ENCODE data around the gene NR6A1. TPM values are rescaled to one million over a fixed set of nuclear protein-coding genes. Genes with fewer than 3 reads are reported as not detected.

Gene NR6A1
- total and polyA plus RNA-seq, 2 experiments from 2014 or later, result 44.2 to 139 TPM

DNA sequence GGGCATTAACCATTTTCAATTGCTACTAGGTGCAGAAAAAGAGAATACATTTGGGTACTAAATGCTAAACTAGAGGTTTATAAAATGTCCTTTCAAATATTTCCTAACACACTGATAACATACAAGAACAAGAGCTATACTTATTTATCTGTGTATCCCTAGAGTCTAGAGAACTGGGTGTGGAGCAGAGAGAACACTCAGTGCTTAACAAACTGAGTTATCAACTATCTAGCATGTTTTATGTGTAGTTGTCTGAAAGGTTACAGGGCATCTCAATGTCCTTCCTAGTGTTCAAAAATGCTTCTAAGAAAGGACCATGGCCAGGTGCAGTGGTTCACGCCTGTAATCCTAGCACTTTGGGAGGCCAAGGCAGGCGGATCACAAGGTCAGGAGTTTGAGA is 40.3 kb downstream of the NR6A1 start (continued):
- TF ChIP-seq CTCF (conservative IDR thresholded peaks at IDR 0.05; ENCODE audit: low read depth in 2 of 2) (no peak), EZH2phosphoT487 (IDR thresholded peaks at IDR 0.05; ENCODE audit: unreplicated experiment) (no peak)
- TF ChIP-seq, protein P1, sequence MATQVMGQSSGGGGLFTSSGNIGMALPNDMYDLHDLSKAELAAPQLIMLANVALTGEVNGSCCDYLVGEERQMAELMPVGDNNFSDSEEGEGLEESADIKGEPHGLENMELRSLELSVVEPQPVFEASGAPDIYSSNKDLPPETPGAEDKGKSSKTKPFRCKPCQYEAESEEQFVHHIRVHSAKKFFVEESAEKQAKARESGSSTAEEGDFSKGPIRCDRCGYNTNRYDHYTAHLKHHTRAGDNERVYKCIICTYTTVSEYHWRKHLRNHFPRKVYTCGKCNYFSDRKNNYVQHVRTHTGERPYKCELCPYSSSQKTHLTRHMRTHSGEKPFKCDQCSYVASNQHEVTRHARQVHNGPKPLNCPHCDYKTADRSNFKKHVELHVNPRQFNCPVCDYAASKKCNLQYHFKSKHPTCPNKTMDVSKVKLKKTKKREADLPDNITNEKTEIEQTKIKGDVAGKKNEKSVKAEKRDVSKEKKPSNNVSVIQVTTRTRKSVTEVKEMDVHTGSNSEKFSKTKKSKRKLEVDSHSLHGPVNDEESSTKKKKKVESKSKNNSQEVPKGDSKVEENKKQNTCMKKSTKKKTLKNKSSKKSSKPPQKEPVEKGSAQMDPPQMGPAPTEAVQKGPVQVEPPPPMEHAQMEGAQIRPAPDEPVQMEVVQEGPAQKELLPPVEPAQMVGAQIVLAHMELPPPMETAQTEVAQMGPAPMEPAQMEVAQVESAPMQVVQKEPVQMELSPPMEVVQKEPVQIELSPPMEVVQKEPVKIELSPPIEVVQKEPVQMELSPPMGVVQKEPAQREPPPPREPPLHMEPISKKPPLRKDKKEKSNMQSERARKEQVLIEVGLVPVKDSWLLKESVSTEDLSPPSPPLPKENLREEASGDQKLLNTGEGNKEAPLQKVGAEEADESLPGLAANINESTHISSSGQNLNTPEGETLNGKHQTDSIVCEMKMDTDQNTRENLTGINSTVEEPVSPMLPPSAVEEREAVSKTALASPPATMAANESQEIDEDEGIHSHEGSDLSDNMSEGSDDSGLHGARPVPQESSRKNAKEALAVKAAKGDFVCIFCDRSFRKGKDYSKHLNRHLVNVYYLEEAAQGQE (IDR thresholded peaks at IDR 0.05; ENCODE audit: unreplicated experiment), result no peak

- Histone ChIP-seq H3K4me1 (ENCODE audit: insufficient read depth) (no peaks in the 10 kb centered on the region), H3K79me2 (replicated peaks; ENCODE audit: insufficient read depth) (0 out of 2 replicates have a peak, but pooled peaks cover 14% of the 10 kb centered on the region), H3K27ac (ENCODE audit: low read depth) (no peak overlapping the region), H3K9me2 (ENCODE audit: insufficient read depth) (no peaks in the 10 kb centered on the region), H3F3A (replicated peaks; ENCODE audit: low read depth) (no peaks in the 10 kb centered on the region), H2AFZ (no peak overlapping the region), H3K4me3 (no peak overlapping the region), H3K36me3 (ENCODE audit: insufficient read depth) (no peaks in the 10 kb centered on the region), H3K4me2 (no peak overlapping the region), H3K27me3 (ENCODE audit: insufficient read depth) (no peaks in the 10 kb centered on the region), H4K20me1 (replicated peaks; ENCODE audit: insufficient read depth) (peaks cover 4% of the 10 kb centered on the region; the same call in 1 of the 2 replicates)
- Mint-ChIP-seq H3K4me3 (no peak overlapping the region), H3K27ac (peak overlapping the region; percentile 6; the same call in 1 of the 2 replicates), H3K9me3 (no peaks in the 10 kb centered on the region), H3K27me3 (ENCODE audit: insufficient read depth, low read depth, poor library complexity) (peaks cover 3% of the 10 kb centered on the region), H3K4me1 (peaks cover 22% of the 10 kb centered on the region), H3K36me3 (ENCODE audit: low read depth) (peaks cover 24% of the 10 kb centered on the region)
- ATAC-seq (no peak), DNase-seq (ENCODE audit: low spot score) (no peak)
- no peak for TF ChIP-seq NANOG (IDR thresholded peaks at IDR 0.05; ENCODE audit: borderline replicate concordance)
Measured at GRCh38 chr9:124726886-124727285, 44.2 kb downstream of the NR6A1 start.

- H3K4me3 Mint-ChIP-seq, result no peak overlapping the region
- no peaks in the 10 kb centered on the region for H3F3A ChIP-seq (replicated peaks; ENCODE audit: low read depth)
- DNase-seq (ENCODE audit: low spot score), result no peak
- no peaks in the 10 kb centered on the region for H3K27me3 Mint-ChIP-seq (ENCODE audit: insufficient read depth, low read depth, poor library complexity)
- no peak overlapping the region for H3K4me3 ChIP-seq
- H3K27ac Mint-ChIP-seq, result no peak overlapping the region
- no peaks in the 10 kb centered on the region for H3K9me2 ChIP-seq (ENCODE audit: insufficient read depth)
- peaks cover 7% of the 10 kb centered on the region; the same call in 2 of the 3 replicates for H3K36me3 Mint-ChIP-seq (ENCODE audit: low read depth)
- H4K20me1 ChIP-seq (replicated peaks; ENCODE audit: insufficient read depth), result peaks cover 4% of the 10 kb centered on the region; the same call in 1 of the 2 replicates
- TF ChIP-seq EZH2 (IDR thresholded peaks at IDR 0.05; ENCODE audit: low read depth, unreplicated experiment) (no peak), STAT1 (IDR thresholded peaks at IDR 0.05; ENCODE audit: unreplicated experiment) (no peak), ZNF114 (CRISPR knock-in tag; IDR thresholded peaks at IDR 0.05) (no peak)
- ATAC-seq, result no peak
- H3K9me3 Mint-ChIP-seq, result no peaks in the 10 kb centered on the region
- peaks cover 38% of the 10 kb centered on the region for H3K4me1 Mint-ChIP-seq
- peaks cover 9% of the 10 kb centered on the region for H3K4me1 ChIP-seq (ENCODE audit: insufficient read depth)
- H3K4me2 ChIP-seq, result no peak overlapping the region
- 0 out of 2 replicates have a peak, but pooled peaks cover 14% of the 10 kb centered on the region for H3K79me2 ChIP-seq (replicated peaks; ENCODE audit: insufficient read depth)
- no peaks in the 10 kb centered on the region for H3K36me3 ChIP-seq (ENCODE audit: insufficient read depth)
- no peak overlapping the region for H2AFZ ChIP-seq
- no peaks in the 10 kb centered on the region for H3K27me3 ChIP-seq (ENCODE audit: insufficient read depth)
- peak overlapping the region; percentile 24; the same call in 1 of the 2 replicates for H3K27ac ChIP-seq (ENCODE audit: low read depth)
Measured at GRCh38 chr9:124725068-124725452, 46.1 kb downstream of the NR6A1 start.
